Cardiac atrium fibroblast (primary cell): ENCODE results near the gene CDC42EP2. TPM values are rescaled to one million over a fixed set of nuclear protein-coding genes. Genes with fewer than 3 reads are reported as not detected.

Experiments
- total RNA-seq: library from RNA; depleted of rRNA; stranded (reverse); fragments of >200 nt; gene quantifications from 2 replicates; pipeline ENCODE4 v1.2.3, GENCODE V29; 2015

CDC42EP2 gene, protein sequence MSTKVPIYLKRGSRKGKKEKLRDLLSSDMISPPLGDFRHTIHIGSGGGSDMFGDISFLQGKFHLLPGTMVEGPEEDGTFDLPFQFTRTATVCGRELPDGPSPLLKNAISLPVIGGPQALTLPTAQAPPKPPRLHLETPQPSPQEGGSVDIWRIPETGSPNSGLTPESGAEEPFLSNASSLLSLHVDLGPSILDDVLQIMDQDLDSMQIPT
- 53.5 and 69.1 TPM in 2 replicates for total RNA-seq

DNA sequence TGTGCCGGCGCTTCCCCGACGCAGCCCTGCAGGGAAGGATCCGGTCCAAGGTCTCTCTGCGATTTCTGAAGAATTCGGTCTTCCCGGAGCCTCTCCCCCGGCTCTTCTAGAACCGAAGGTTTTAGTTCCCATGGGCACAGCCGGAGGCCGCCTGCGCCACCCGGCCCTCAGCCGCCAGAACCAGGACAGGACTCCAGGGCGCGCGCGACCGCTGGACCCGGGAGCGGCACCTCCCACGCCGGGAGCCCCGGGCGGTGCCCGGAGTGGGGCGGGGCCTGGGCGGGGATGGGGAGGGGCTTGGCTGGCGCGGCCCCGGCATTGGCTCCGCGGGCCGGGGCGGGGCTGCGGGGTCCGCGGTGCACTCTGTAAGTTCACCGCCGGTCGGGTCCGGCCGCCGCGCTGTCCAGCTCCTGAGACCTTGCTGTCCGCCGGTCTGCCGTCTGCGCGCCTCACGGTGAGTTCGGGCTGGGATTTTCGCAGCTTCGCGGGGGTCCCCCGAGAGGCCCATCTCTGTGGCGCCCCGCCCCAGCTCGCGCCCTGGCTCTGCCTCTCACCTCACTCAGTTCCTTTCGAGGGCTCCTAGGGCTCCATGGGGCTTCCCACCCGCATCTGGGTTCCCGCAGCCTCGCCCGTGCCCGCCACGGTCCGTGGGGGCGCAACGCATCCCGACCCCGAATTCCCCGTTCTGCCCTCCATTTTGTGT lies at the start of gene CDC42EP2:
Gene CDC42EP2 (plus strand): TSS at position 366 of the 703 bp plus-strand sequence. CDS start 6,033 bp downstream, outside the sequence.

DNA sequence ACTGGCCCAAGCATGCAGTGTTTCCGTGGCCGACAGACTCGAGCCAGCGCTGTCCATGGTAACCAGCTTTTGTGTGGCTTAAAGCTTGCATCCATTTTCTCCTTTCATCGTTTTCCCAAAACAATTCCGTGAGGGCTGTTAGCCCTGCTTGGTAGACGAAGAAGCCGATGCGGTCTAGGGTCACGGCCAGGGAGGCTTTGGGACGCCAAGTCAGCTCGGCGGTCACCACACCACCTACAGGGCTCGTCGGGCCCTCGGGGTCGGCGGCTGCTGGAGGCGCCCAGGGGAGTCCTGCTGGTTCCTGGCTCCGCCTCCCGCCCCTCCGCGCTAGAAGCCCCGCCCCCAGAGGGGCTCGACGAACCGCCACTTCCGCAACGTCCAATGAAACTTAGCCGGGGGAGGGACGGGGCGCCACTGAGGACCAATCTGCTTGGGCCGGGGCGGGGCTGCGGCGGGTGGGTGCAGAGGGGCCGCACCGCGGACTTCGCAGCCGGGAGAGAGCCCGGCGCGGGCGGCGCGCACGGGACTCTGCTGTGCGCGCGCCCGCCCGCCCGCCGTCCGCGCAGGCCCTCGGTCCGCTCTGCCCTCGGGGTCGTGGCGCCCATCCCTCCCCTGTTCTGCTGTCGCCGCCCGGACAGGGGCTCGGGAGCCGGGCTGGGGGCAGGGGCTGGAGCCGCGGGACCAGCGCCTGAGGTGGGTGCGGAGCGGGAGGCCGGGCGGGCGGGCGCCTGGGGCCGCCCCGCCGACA lies 39.8 kb downstream of the CDC42EP2 start, which contains the start of gene TIGD3:
Gene TIGD3 (plus strand): TSS at position 487 of the 748 bp plus-strand sequence. CDS start 1,058 bp downstream, outside the sequence.

Other genes starting within 250 kb of the CDC42EP2 start
- 5.8 and 15.9 TPM in 2 replicates for gene CDCA5, start 230.8 kb upstream of the CDC42EP2 start, total RNA-seq
- gene ZFPL1, start 230.6 kb upstream of the CDC42EP2 start, total RNA-seq = 52.3 and 67.3 TPM in 2 replicates
- 231 and 236 TPM in 2 replicates for gene VPS51, start 218.7 kb upstream of the CDC42EP2 start, total RNA-seq
- 10.2 and 29.6 TPM in 2 replicates for gene TM7SF2, start 203.0 kb upstream of the CDC42EP2 start, total RNA-seq
- 10.1 and 13.8 TPM in 2 replicates for gene ZNHIT2, start 197.2 kb upstream of the CDC42EP2 start, total RNA-seq
- 367 and 443 TPM in 2 replicates for gene FAU, start 192.7 kb upstream of the CDC42EP2 start, total RNA-seq
- 35.7 and 41.5 TPM in 2 replicates for gene MRPL49, start 192.5 kb upstream of the CDC42EP2 start, total RNA-seq
- 37.7 and 49.2 TPM in 2 replicates for gene SYVN1, start 180.3 kb upstream of the CDC42EP2 start, total RNA-seq
- gene SPDYC, start 144.6 kb upstream of the CDC42EP2 start, total RNA-seq = not detected in 2 replicates
- gene CAPN1, start 132.9 kb upstream of the CDC42EP2 start, total RNA-seq = 134 and 170 TPM in 2 replicates
- gene POLA2, start 52.9 kb upstream of the CDC42EP2 start, total RNA-seq = 2.7 and 5.3 TPM in 2 replicates
- 34.7 and 38.4 TPM in 2 replicates for gene DPF2, start 19.0 kb downstream of the CDC42EP2 start, total RNA-seq
- gene TIGD3, start 39.9 kb downstream of the CDC42EP2 start, total RNA-seq = 0.49 TPM in 1 of 2 replicates, not detected in the other
- 2.0 and 8.1 TPM in 2 replicates for gene SLC25A45, start 67.8 kb downstream of the CDC42EP2 start, total RNA-seq
- gene FRMD8, start 71.8 kb downstream of the CDC42EP2 start, total RNA-seq = 43.7 and 43.9 TPM in 2 replicates
- 39.0 and 52.0 TPM in 2 replicates for gene NEAT1, start 107.9 kb downstream of the CDC42EP2 start, total RNA-seq
- gene MALAT1, start 184.2 kb downstream of the CDC42EP2 start, total RNA-seq = 1,858 and 1,913 TPM in 2 replicates
- gene SCYL1, start 210.2 kb downstream of the CDC42EP2 start, total RNA-seq = 103 and 141 TPM in 2 replicates
- gene LTBP3, start 243.5 kb downstream of the CDC42EP2 start, total RNA-seq = 70.6 and 101 TPM in 2 replicates